LNCAP (cell line): ENCODE measurements around the gene RNF146.

Experiments used
- CTCF ChIP-seq: fragments of 450-650 bp; IDR thresholded peaks from 2 replicates; pipeline ENCODE4 v1.5.1; 2017; ENCODE audit warnings: mild to moderate bottlenecking

Gene RNF146

GRCh38 chr6:127290391-127291265 lies 24.0 kb downstream of the RNF146 start:
- TF ChIP-seq CTCF: no peak

GRCh38 chr6:127291495-127291894 lies 24.8 kb downstream of the RNF146 start:
- no peak for TF ChIP-seq CTCF

GRCh38 chr6:127297502-127298070 lies 30.9 kb downstream of the RNF146 start:
- TF ChIP-seq CTCF: no peak

- no peak for TF ChIP-seq CTCF
Measured at GRCh38 chr6:127298475-127298874, 31.8 kb downstream of the RNF146 start.

- TF ChIP-seq CTCF: no peak
Measured at GRCh38 chr6:127299522-127300240, 33.0 kb downstream of the RNF146 start.

- no peak for TF ChIP-seq CTCF
Measured at GRCh38 chr6:127300411-127300810, 33.7 kb downstream of the RNF146 start.

- no peak for TF ChIP-seq CTCF
Measured at GRCh38 chr6:127301199-127301700, 34.6 kb downstream of the RNF146 start.
